ENCODE results near the gene PRKCZ. TPM values are rescaled to one million over a fixed set of nuclear protein-coding genes. Genes with fewer than 3 reads are reported as not detected.

Gene PRKCZ
- total and polyA plus RNA-seq, 2 of the 4 experiments (the other 2 are of a cell fraction), result 2.0 to 3.5 TPM

DNA sequence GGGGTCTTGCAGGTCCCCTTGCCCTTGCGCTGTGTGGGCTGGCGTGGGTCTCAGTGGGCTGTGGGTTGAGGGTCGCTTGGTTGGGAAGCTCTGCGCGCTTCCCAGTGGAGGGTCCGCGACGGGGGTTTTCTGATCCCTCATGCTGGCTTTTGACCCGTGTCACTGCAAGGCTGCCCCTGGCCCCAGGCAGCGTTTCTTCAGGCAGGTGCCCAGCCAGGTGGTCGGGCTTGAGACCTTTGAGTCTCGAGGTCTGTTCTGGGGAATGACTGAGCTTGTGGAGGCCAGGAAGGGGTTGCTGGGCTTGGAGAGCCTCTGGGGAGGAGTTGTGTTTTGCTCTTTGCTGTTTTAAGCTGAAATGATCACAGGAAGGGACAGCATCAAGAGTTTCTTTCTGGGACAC lies 183.3 kb downstream of the PRKCZ start:
- intact Hi-C loops (cut with micrococcal nuclease), result loop anchor here (5.0 kb wide), 1 partner anchor 44 kb away; no protein-coding TSS in a partner anchor
- POLR2A ChIA-PET (ENCODE audit: unreplicated experiment), result no interaction called here
- WGBS, 2 experiments (ENCODE audit: extremely low coverage in 2 of 2, insufficient read length in 1 of 2), result 51% methylated on average over 3 of the region's 12 CpGs; no CpG with 5 or more reads in 1 of the 2 experiments
- Histone ChIP-seq H3K9ac (ENCODE audit: low read depth, low read length) (0 out of 2 replicates have a peak overlapping the region, but pooled peaks have one; percentile 36), H3K36me3 (ENCODE audit: control insufficient read depth, insufficient read depth, low read length) (peaks cover 6% of the 10 kb centered on the region; the same call in 1 of the 2 replicates), H3K18ac (ENCODE audit: low read depth, low read length) (no peak overlapping the region), H3K4me1 (ENCODE audit: control insufficient read depth, insufficient read depth, low read length) (peaks cover 42% of the 10 kb centered on the region), H3K4me2 (ENCODE audit: low read depth, low read length) (peak overlapping the region; percentile 58), H3K79me1 (ENCODE audit: low read depth in 1 of 2, low read length in 2 of 2) (peaks cover 0 to 24% of the 10 kb centered on the region in 2 experiments; a peak in 1 of 4 replicates), H3K4me3 (ENCODE audit: insufficient read depth, low read depth, low read length) (no peak overlapping the region), H3K56ac (ENCODE audit: extremely low read depth, insufficient read depth, low read length) (no peak overlapping the region), H3K27me3 (ENCODE audit: control insufficient read depth, insufficient read depth, low read length) (no peaks in the 10 kb centered on the region), H2BK15ac (ENCODE audit: low read depth, low read length) (no peak overlapping the region; the same call in 2 of the 3 replicates), H4K5ac (ENCODE audit: low read depth, low read length) (no peak overlapping the region), H3K4ac (ENCODE audit: low read depth, low read length) (peak overlapping the region; percentile 45; the same call in 1 of the 2 replicates), H2AFZ (replicated peaks; ENCODE audit: low read length, poor library complexity) (peak overlapping the region; percentile 35), H2AK9ac (replicated peaks; ENCODE audit: low read depth, low read length, poor library complexity) (peak overlapping the region; percentile 62), H4K20me1 (ENCODE audit: insufficient read depth, low read length) (peaks cover 99% of the 10 kb centered on the region), H3K14ac (replicated peaks; ENCODE audit: low read depth, low read length) (peak overlapping the region; percentile 52; the same call in 1 of the 2 replicates), H3K23ac (ENCODE audit: low read depth, low read length) (peak overlapping the region; percentile 53; the same call in 1 of the 2 replicates), H2AK5ac (ENCODE audit: low read depth, low read length) (no peak overlapping the region), H3K27ac (ENCODE audit: insufficient read depth, low read length) (peak overlapping the region; percentile 74; the same call in 1 of the 2 replicates), H4K91ac (ENCODE audit: insufficient read depth, low read depth, low read length) (no peak overlapping the region), H3K9me3 (ENCODE audit: control insufficient read depth, insufficient read depth, low read length) (no peaks in the 10 kb centered on the region), H3K9me1 (ENCODE audit: insufficient read depth, low read length) (peaks cover 13% of the 10 kb centered on the region), H2BK20ac (ENCODE audit: low read depth, low read length) (no peak overlapping the region), H2BK5ac (ENCODE audit: low read depth, low read length, poor library complexity, severe bottlenecking) (peak overlapping the region; percentile 49), H2BK120ac (ENCODE audit: low read depth, low read length) (no peak overlapping the region), H4K8ac (ENCODE audit: low read depth in 2 of 2, low read length in 2 of 2) (no peak overlapping the region)
- TF ChIP-seq RCOR1 (IDR thresholded peaks at IDR 0.05; ENCODE audit: insufficient replicate concordance, low read length), result no peak
- no peak for TF ChIP-seq MAZ (IDR thresholded peaks at IDR 0.05; ENCODE audit: borderline replicate concordance, low read depth, low read length)
- TF ChIP-seq BHLHE40 (IDR thresholded peaks at IDR 0.05; ENCODE audit: low read depth, low read length), result no peak
- TF ChIP-seq POLR2A (IDR thresholded peaks at IDR 0.05; ENCODE audit: low read depth, low read length), result no peak
- no peak for TF ChIP-seq USF2 (IDR thresholded peaks at IDR 0.05; ENCODE audit: low read depth, low read length)
- no peak for TF ChIP-seq CEBPB (IDR thresholded peaks at IDR 0.05; ENCODE audit: low read depth, low read length)
- no peak for TF ChIP-seq SMC3 (IDR thresholded peaks at IDR 0.05; ENCODE audit: low read depth, low read length)
- ATAC-seq (ENCODE audit: low read depth) (no peak), DNase-seq (no peak)
- CTCF ChIA-PET, result interaction anchor here (0.6 to 1.2 kb wide), 4 partner anchors 39 to 190 kb away, joined by 3 to 5 read pairs (median 4); partner anchors contain the start of gene FAAP20
- BruUV-seq (replicated peaks), result no TSS peak
- dilution Hi-C loops (cut with HindIII; ENCODE audit: low sequenced_read_pairs, unreplicated experiment), result no loop called here
- in situ Hi-C loops (cut with MboI; ENCODE audit: low sequenced_read_pairs), result loop anchor here (5.0 kb wide), 1 partner anchor 36 kb away; no protein-coding TSS in a partner anchor
